Calu3 (cell line): ENCODE results near the gene EGLN1. TPM values are rescaled to one million over a fixed set of nuclear protein-coding genes. Genes with fewer than 3 reads are reported as not detected.
A peak's percentile ranks its signal among the peaks of the same experiment; 100 is the strongest.

Source experiments
- BruUV-seq: library from RNA; stranded (reverse); fragments of 400-500 nt; replicated peaks from 2 replicates; lab custom pipeline; 2021; lab: Mats Ljungman, UMichigan
- CTCF ChIA-PET: fragments of 300-600 bp; sonication (Branson Sonifier 250); formaldehyde crosslinking; loops from one replicate; lab custom pipeline; 2022; ENCODE audit warnings: antibody characterized with exemption; lab: Charles Lee
- DNase-seq: peaks from one replicate; pipeline ENCODE4 v3.0.0; 2022
- H3K27ac Mint-ChIP-seq: one replicate; pipeline ENCODE4 v1.8.0; 2022; ENCODE audit warnings: mixed read lengths; ENCODE audit not compliant: unreplicated experiment
- H3K27me3 Mint-ChIP-seq: one replicate; pipeline ENCODE4 v1.8.0; 2022; ENCODE audit warnings: mixed read lengths; ENCODE audit not compliant: unreplicated experiment
- H3K36me3 Mint-ChIP-seq: one replicate; pipeline ENCODE4 v1.8.0; 2022; ENCODE audit warnings: mild to moderate bottlenecking, moderate library complexity, mixed read lengths; ENCODE audit not compliant: insufficient read depth, unreplicated experiment
- H3K4me1 Mint-ChIP-seq: one replicate; pipeline ENCODE4 v1.8.0; 2022; ENCODE audit warnings: mild to moderate bottlenecking, low read depth, mixed read lengths; ENCODE audit not compliant: unreplicated experiment
- H3K4me3 Mint-ChIP-seq: one replicate; pipeline ENCODE4 v1.8.0; 2022; ENCODE audit warnings: mild to moderate bottlenecking, low read depth, moderate library complexity, mixed read lengths; ENCODE audit not compliant: unreplicated experiment
- H3K9me3 Mint-ChIP-seq: one replicate; pipeline ENCODE4 v1.8.0; 2022; ENCODE audit warnings: low read depth, mixed read lengths; ENCODE audit not compliant: unreplicated experiment
- CTCF ChIP-seq: fragments of 200-600 bp; IDR thresholded peaks from one replicate; pipeline ENCODE4 v1.8.0; 2022; ENCODE audit warnings: antibody characterized with exemption; ENCODE audit not compliant: unreplicated experiment
- intact Hi-C: fragments of 100-400 bp; cut with micrococcal nuclease; formaldehyde crosslinking; loops from one replicate; pipeline ENCODE4 v1.10.0; 2022; ENCODE audit not compliant: unreplicated experiment
- total RNA-seq: library from RNA; stranded (reverse); gene quantifications from 2 replicates; pipeline ENCODE4 v1.2.3, GENCODE V29; 2022

Gene EGLN1
- total RNA-seq, 1 experiment from 2014 or later: 34.9 TPM

- Mint-ChIP-seq H3K4me1 (peaks cover 17% of the 10 kb centered on the region), H3K27me3 (no peaks in the 10 kb centered on the region), H3K27ac (no peak overlapping the region), H3K36me3 (no peaks in the 10 kb centered on the region), H3K9me3 (no peaks in the 10 kb centered on the region), H3K4me3 (no peak overlapping the region)
- TF ChIP-seq CTCF: no peak
- CTCF ChIA-PET: no interaction called here
- no peak for DNase-seq
- BruUV-seq: no TSS peak
- intact Hi-C loops: no loop called here
Observed at GRCh38 chr1:231383159-231383860, 38.8 kb downstream of the EGLN1 start.

DNA sequence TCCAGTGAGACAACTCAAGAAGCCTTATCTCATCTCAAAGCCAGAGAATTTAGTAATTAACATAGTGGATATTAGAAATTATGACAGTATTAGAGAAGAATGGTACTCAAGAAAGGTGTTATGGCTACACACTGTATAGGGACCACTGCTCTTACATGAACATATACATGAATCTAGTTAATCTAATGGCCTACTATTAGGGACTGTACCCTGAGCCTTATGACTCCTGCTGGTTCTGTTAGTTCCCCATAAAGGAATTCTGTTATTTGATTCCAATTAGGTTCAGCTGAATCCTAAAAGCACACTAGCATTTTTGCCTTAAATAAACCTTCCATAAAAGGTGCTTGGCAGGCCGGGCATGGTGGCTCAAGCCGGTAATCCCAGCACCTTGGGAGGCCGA lies 39.7 kb downstream of the EGLN1 start:
- DNase-seq: no peak
- H3K9me3 Mint-ChIP-seq: no peaks in the 10 kb centered on the region
- no peak for TF ChIP-seq CTCF
- no TSS peak for BruUV-seq
- intact Hi-C loops: no loop called here
- no peaks in the 10 kb centered on the region for H3K27me3 Mint-ChIP-seq
- no peak overlapping the region for H3K4me3 Mint-ChIP-seq
- CTCF ChIA-PET: no interaction called here
- H3K27ac Mint-ChIP-seq: no peak overlapping the region
- peaks cover 17% of the 10 kb centered on the region for H3K4me1 Mint-ChIP-seq
- H3K36me3 Mint-ChIP-seq: no peaks in the 10 kb centered on the region

- H3K4me3 Mint-ChIP-seq: no peak overlapping the region
- intact Hi-C loops: no loop called here
- TF ChIP-seq CTCF: no peak
- no peaks in the 10 kb centered on the region for H3K9me3 Mint-ChIP-seq
- no TSS peak for BruUV-seq
- DNase-seq: no peak
- H3K27ac Mint-ChIP-seq: no peak overlapping the region
- H3K27me3 Mint-ChIP-seq: no peaks in the 10 kb centered on the region
- peaks cover 22% of the 10 kb centered on the region for H3K4me1 Mint-ChIP-seq
- H3K36me3 Mint-ChIP-seq: no peaks in the 10 kb centered on the region
- CTCF ChIA-PET: no interaction called here
Observed at GRCh38 chr1:231381729-231382128, 40.4 kb downstream of the EGLN1 start.

GRCh38 chr1:231376875-231377549 lies 45.1 kb downstream of the EGLN1 start:
- intact Hi-C loops: no loop called here
- TF ChIP-seq CTCF: no peak
- Mint-ChIP-seq H3K4me3 (no peak overlapping the region), H3K4me1 (peaks cover 21% of the 10 kb centered on the region), H3K9me3 (no peaks in the 10 kb centered on the region), H3K36me3 (no peaks in the 10 kb centered on the region), H3K27ac (peak overlapping the region; percentile 51), H3K27me3 (no peaks in the 10 kb centered on the region)
- BruUV-seq: no TSS peak
- CTCF ChIA-PET: interaction anchor here (0.8 kb wide), 1 partner anchor 10 kb away, joined by 4 read pairs; no protein-coding TSS in a partner anchor
- DNase-seq: no peak
